Activated CD8-positive, alpha-beta T cell treated with anti-CD3 and anti-CD28 coated beads for 36 hours (primary cell): Measurements from ENCODE around the gene IFT27. TPM values are rescaled to one million over a fixed set of nuclear protein-coding genes. Genes with fewer than 3 reads are reported as not detected.

Experiments
- ATAC-seq: fragments of 200-7000 bp; cut with Tn5 transposase; one replicate; pipeline ENCODE4 v1.10.0; 2021; ENCODE audit warnings: mild to moderate bottlenecking, moderate library complexity
- CTCF ChIA-PET: fragments of 350-600 bp; sonication (Branson Sonifier 250); formaldehyde crosslinking; loops from one replicate; lab custom pipeline; 2021; ENCODE audit warnings: antibody characterized with exemption; lab: Charles Lee
- POLR2A ChIA-PET: fragments of 350-600 bp; sonication (Branson Sonifier 250); formaldehyde crosslinking; loops from one replicate; lab custom pipeline; 2021; ENCODE audit warnings: antibody characterized with exemption; lab: Charles Lee
- DNase-seq: peaks from one replicate; pipeline ENCODE4 v3.0.0-alpha.2; 2020
- H3K27ac Mint-ChIP-seq: one replicate; pipeline ENCODE4 v1.8.0; 2021; ENCODE audit warnings: mild to moderate bottlenecking, mixed read lengths
- H3K27me3 Mint-ChIP-seq: one replicate; pipeline ENCODE4 v1.8.0; 2021; ENCODE audit warnings: mixed read lengths
- H3K36me3 Mint-ChIP-seq: one replicate; pipeline ENCODE4 v1.8.0; 2021; ENCODE audit warnings: low read depth, mixed read lengths
- H3K4me1 Mint-ChIP-seq: one replicate; pipeline ENCODE4 v1.8.0; 2021; ENCODE audit warnings: low read depth, mixed read lengths
- H3K4me3 Mint-ChIP-seq: one replicate; pipeline ENCODE4 v1.8.0; 2021; ENCODE audit warnings: mild to moderate bottlenecking, moderate library complexity, mixed read lengths
- H3K9me3 Mint-ChIP-seq: one replicate; pipeline ENCODE4 v1.8.0; 2021; ENCODE audit warnings: mixed read lengths
- intact Hi-C: fragments of 100-400 bp; cut with micrococcal nuclease; formaldehyde crosslinking; loops from one replicate; pipeline ENCODE4 v1.10.0; 2022
- total RNA-seq, 2 experiments: library from RNA; stranded (reverse); gene quantifications; one replicate each; pipeline ENCODE4 v1.2.3, GENCODE V29; 2021
- TF ChIP-seq, protein P1 (sequence below): fragments of 200-600 bp; IDR thresholded peaks from one replicate; pipeline ENCODE4 v1.8.0; 2022; ENCODE audit warnings: antibody characterized with exemption, mild to moderate bottlenecking

The IFT27 gene
- total RNA-seq, 2 experiments from 2014 or later = 20.0 to 21.9 TPM

DNA sequence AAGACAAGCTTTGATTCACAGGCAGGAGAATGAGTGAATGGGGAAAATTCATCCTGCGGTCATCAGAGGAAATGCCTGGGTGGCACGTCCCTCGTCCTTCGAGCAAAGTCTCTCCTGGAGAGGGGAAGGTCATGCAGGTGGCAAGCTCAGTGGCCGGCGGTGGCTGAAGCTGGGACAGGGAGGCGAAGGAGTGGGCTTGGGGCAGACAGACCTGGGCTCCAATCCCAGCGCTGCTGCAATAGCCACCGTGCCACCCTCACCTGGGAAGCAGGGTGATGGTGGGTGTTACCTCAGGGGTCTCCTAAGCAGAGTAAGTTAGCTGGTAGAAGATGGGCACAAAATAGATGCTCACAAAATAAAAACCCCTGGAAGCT is 49.9 kb downstream of the IFT27 start:
- intact Hi-C loops = no loop called here
- Mint-ChIP-seq H3K27ac (no peak overlapping the region), H3K36me3 (no peaks in the 10 kb centered on the region), H3K4me3 (no peak overlapping the region), H3K4me1 (no peaks in the 10 kb centered on the region), H3K9me3 (no peaks in the 10 kb centered on the region), H3K27me3 (peaks cover 18% of the 10 kb centered on the region)
- ChIA-PET CTCF (no interaction called here), POLR2A (no interaction called here)
- DNase-seq (no peak), ATAC-seq (no peak)
- TF ChIP-seq, protein P1, sequence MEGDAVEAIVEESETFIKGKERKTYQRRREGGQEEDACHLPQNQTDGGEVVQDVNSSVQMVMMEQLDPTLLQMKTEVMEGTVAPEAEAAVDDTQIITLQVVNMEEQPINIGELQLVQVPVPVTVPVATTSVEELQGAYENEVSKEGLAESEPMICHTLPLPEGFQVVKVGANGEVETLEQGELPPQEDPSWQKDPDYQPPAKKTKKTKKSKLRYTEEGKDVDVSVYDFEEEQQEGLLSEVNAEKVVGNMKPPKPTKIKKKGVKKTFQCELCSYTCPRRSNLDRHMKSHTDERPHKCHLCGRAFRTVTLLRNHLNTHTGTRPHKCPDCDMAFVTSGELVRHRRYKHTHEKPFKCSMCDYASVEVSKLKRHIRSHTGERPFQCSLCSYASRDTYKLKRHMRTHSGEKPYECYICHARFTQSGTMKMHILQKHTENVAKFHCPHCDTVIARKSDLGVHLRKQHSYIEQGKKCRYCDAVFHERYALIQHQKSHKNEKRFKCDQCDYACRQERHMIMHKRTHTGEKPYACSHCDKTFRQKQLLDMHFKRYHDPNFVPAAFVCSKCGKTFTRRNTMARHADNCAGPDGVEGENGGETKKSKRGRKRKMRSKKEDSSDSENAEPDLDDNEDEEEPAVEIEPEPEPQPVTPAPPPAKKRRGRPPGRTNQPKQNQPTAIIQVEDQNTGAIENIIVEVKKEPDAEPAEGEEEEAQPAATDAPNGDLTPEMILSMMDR = no peak

DNA sequence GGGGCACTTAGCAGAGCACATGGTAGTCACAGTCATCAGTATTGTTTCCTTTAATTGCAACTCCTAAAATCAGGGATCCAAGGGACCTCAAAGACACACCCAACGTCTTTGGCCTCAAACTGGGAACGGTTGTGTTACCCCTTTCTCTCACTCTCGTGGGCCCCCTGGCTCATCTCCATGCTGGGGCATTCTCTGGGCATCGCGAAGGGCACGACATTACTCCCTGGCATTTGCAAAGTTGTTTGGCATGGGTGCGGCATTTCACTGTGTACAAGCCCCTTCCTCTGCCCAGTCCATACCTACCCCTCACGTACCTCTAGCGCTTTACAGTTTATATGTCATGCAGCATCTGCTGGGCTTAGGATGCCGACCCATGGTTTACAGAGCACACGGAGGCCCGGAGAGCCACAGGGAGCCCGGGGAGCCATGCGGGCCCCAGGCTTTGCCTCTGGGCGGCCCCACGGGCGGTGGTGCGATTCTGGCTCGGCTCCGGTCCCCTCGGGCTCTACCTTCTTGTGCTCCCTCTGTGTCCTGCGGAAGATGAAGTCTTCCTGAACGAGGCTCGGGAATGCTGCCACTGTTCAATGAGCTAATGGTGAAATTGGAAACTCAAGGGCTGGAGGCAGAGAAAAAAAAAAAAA is 50.4 kb downstream of the IFT27 start:
- Mint-ChIP-seq H3K4me3 (no peak overlapping the region), H3K4me1 (no peaks in the 10 kb centered on the region), H3K27me3 (peaks cover 21% of the 10 kb centered on the region), H3K36me3 (no peaks in the 10 kb centered on the region), H3K27ac (no peak overlapping the region), H3K9me3 (no peaks in the 10 kb centered on the region)
- ChIA-PET CTCF (no interaction called here), POLR2A (no interaction called here)
- TF ChIP-seq, protein P1 = no peak
- intact Hi-C loops = no loop called here
- DNase-seq (no peak), ATAC-seq (no peak)

DNA sequence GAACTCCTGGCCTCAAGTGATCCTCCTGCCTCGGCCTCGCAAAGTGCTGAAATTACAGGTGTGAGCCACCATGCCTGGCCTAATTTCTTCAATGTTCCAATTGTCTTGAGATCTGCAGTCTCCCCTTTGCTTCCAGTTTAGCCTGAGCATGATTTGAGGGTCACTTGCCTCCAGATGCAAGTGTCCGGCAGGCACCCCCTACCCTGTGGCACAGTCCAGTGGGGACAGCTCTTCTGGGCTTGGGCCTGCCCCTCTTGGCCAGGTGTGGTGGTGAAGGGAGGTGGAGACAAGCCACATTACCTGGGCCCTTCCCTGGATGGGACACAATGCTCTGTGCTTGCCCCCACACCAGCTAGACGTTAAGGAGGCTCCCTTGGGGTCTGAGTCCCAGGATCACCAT is 51.1 kb downstream of the IFT27 start:
- intact Hi-C loops = no loop called here
- Mint-ChIP-seq H3K4me1 (no peaks in the 10 kb centered on the region), H3K4me3 (no peak overlapping the region), H3K27ac (no peak overlapping the region), H3K36me3 (no peaks in the 10 kb centered on the region), H3K9me3 (no peaks in the 10 kb centered on the region), H3K27me3 (peaks cover 21% of the 10 kb centered on the region)
- TF ChIP-seq, protein P1 = no peak
- ChIA-PET POLR2A (no interaction called here), CTCF (no interaction called here)
- DNase-seq (no peak), ATAC-seq (no peak)

DNA sequence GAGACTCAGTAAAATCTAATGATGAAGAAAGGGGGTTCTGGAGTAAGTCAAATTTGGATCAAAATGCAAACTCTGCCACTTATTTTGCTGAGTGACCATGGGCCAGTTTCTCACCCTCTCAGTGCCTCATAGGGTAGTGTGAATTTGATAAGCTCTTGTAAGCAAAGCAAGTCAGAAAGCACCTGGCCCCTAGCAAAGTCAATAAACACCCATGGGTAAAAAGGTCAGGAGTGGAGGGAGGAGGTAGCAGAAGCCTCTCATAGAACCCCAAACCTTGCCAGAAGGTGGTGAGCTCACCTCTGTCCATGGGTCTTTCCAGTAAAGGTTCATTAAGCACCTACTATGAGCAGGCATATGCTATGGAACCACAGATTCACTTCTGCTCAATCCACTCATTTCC is 53.9 kb downstream of the IFT27 start:
- ChIA-PET POLR2A (no interaction called here), CTCF (no interaction called here)
- no peaks in the 10 kb centered on the region for H3K9me3 Mint-ChIP-seq
- no peaks in the 10 kb centered on the region for H3K4me1 Mint-ChIP-seq
- ATAC-seq (no peak), DNase-seq (no peak)
- TF ChIP-seq, protein P1 = no peak
- no peak overlapping the region for H3K27ac Mint-ChIP-seq
- H3K36me3 Mint-ChIP-seq = no peaks in the 10 kb centered on the region
- intact Hi-C loops = no loop called here
- H3K4me3 Mint-ChIP-seq = no peak overlapping the region
- peaks cover 23% of the 10 kb centered on the region for H3K27me3 Mint-ChIP-seq

GRCh38 chr22:36715647-36716046 is 60.3 kb downstream of the IFT27 start:
- TF ChIP-seq, protein P1 = no peak
- no peak for ATAC-seq
- H3K4me1 Mint-ChIP-seq = no peaks in the 10 kb centered on the region
- DNase-seq = no peak
- ChIA-PET POLR2A (no interaction called here), CTCF (no interaction called here)
- H3K27ac Mint-ChIP-seq = no peak overlapping the region
- no peak overlapping the region for H3K4me3 Mint-ChIP-seq
- H3K9me3 Mint-ChIP-seq = no peaks in the 10 kb centered on the region
- intact Hi-C loops = no loop called here
- H3K27me3 Mint-ChIP-seq = peaks cover 7% of the 10 kb centered on the region
- H3K36me3 Mint-ChIP-seq = no peaks in the 10 kb centered on the region
